Activated naive CD8-positive, alpha-beta T cell treated with anti-CD3 and anti-CD28 coated beads, Interleukin-2, amount 50 U/mL, for 16 hours (primary cell): ENCODE results near the gene STX2.
"Not testable (repeated sequence)": the region's sequence is repeated elsewhere in the genome, so short reads cannot be mapped to it uniquely, and the experiment has no call there.

Source experiments
- DNase-seq: peaks from one replicate; pipeline ENCODE4 v3.0.0-alpha.2; 2020; ENCODE audit warnings: low read depth, low spot score

Gene STX2

DNA sequence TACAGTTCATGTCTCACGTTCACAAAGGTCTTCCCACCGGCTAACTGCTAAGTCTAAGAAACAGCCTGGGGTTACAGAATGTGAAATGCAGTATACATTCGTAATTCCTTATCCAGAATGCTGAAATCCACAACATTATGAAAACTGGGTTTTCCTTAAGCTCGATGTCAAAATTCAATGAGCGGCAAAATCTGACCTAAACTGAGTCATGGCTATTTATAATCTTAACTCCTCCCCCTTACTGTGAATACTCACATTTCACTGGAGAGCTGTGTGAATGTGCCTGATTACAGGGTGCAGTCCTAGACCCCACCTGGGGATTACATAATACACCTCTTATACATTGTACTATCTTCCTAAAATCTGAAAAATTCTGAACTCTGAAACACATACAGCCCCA is 35.3 kb downstream of the STX2 start:
- DNase-seq: no peak

DNA sequence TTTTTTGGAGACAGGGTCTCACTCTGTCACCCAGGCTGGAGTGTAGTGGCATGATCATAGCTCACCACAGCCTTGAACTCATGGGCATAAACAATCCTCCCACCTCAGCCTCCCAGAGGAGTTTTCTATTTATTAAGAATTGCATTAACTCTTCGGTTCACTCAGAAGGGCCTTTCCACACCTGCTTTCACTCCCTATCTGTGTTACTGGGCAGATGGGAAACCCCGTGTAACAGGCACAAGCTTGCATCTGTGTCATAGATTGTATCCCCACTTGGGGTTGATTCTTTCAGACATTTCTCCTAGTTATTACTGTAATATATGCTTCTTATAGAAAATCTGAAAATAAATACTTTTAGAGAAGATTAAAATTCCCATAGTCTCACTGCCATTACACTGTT is 38.7 kb downstream of the STX2 start:
- DNase-seq: no peak

DNA sequence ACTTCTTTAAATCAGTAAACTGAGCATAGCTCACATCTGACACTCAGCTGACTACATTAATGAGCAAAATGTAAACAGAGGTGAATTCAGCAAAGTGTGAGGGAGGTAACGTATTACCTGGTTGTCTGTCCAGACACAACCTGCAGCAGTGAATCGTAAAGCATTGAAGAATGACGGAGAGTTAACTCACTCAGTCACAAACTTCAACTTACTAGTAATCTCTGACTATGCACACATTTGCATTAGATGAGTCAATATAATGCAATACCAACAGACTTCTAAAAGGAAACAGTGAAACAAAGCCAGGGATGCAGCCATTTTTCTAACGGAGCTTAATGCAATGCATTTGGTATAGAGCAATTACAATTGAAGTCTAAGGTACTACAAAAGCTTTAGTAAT is 40.0 kb downstream of the STX2 start:
- no peak for DNase-seq

DNA sequence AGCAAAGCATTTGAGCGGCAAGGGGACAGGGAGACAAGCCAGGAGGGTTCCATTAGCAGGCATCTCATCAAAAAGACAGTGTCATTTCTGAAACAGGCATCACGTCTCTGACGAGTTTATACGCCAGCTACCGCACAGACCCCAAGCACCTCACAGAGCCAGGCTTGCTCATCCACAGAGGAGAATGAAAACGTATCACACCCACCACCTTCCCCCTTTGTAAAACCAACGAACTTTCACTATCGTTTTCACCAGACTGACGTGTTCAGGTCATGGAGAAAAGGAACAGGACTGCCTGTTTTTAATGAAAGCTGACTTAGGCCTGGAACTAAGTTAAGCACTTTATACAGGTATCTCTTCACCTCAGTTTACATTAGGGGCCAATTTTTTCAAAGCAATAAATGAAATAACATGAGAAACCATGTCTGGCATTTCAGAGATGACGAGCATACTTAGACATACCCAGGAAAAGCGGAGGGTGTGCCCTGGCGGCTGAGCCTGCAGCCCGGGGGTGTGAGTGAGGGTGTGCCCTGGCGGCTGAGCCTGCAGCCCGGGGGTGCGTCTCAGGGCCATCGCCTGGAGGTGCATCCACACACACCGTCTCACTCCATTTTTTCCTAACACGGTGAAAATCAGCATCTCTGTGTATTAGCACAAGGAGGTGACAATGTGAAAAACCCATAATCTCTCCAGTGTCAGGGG is 41.9 kb downstream of the STX2 start:
- DNase-seq: no peak

DNA sequence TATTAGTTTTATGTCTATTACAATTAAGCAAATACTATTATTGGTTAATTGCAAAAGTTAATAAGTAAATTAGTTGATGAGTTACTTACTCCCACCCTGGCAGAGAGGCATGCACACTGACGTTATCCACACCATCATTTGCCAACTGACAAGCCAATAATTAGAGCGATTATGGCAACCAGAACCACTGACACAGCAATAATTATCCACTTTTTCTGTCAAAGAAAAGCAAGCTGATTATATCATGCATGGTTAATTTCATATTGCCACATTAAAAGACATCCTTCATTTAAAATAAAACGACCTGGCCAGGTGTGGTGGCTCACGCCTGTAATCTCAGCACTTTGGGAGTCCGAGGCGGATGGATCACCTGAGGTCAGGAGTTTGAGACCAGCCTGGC is 43.1 kb downstream of the STX2 start:
- DNase-seq: no peak

DNA sequence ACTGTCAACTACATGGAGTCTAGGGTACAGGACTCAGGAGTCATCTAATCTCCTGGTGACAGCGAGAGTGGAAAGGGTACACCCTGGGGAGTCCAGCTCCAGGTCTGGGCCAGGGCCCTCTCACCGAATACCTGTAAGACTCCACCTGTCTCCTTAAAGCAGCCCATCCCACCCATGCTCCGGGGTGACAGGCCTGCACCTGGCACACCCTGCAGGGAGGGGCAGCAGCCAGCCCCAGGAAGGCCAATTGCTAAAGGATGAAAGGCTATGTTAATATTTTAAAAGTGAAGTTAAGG is 45.5 kb downstream of the STX2 start:
- DNase-seq: no peak

DNA sequence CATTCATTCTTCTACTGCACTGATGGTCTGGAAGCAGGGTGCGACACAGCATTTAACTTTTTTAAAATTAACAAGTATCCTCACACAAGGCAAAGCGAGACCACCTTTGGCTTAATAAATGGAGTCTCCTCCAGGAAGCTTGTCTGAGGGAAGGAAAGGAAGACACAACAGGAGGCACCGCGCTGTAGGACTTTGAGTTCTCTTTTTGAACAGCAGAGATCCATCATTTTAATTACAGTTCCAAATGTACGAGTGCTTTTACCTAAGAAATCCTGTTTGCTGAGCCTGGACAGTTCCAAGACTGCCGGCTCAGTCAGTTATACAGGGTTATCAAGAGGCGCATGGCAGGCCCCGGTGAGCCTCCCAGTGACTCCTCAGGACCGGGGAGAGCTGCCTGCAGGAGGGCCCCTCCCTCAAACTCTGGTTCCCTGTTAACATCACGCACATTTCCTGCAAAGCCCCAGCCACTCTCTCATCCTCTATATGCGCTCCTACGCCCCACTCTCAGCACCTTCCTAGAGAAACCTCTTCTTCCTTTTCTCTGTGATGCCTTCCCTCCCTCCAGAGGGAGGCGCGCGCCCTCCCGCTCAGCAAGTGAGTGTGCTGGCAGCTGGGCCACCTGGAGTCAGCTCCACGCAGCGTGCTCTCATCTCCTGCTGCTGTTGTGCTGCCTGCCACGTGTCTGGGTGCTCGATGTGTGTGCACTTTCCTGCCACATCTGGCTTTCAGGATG is 46.1 kb downstream of the STX2 start:
- DNase-seq: no peak

DNA sequence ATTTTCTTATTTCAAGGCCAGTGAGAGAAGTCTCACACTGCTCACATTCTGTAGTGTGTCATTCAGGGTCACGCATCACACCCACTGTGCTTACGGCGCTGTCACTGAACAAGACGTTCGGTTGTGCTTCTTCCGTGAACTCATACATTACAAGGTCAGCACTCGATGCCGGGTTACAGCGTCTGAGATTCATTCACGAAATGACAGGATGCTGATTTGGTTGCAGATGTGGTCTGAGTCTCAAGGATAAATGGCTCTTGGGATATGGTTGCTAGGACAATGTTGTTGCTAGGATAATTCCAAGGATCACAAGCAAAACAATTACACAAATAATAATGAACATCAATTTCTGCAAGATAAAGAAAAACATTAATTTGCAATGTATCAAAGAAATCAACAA is 47.4 kb downstream of the STX2 start:
- no peak for DNase-seq

DNA sequence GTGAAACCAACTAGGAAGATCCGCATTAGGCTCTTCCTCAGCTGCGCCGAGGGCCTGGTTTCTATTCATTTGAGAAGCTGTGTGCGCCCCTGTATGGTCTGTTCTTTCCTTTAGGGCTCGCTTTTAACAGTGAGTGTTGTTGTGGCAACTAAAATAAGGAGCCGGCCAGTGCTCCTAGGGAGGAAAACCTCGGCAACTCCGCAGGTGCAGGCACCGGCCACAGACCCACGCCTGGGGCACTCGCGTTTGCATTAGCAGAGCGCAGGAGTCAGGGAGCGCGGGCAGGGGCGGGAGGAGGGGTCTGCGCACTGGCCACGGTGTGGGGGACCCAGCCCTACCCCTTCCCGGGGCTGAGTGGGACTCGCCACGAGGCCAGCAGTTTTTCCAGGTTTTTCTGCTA is 50.5 kb downstream of the STX2 start:
- DNase-seq: no peak

DNA sequence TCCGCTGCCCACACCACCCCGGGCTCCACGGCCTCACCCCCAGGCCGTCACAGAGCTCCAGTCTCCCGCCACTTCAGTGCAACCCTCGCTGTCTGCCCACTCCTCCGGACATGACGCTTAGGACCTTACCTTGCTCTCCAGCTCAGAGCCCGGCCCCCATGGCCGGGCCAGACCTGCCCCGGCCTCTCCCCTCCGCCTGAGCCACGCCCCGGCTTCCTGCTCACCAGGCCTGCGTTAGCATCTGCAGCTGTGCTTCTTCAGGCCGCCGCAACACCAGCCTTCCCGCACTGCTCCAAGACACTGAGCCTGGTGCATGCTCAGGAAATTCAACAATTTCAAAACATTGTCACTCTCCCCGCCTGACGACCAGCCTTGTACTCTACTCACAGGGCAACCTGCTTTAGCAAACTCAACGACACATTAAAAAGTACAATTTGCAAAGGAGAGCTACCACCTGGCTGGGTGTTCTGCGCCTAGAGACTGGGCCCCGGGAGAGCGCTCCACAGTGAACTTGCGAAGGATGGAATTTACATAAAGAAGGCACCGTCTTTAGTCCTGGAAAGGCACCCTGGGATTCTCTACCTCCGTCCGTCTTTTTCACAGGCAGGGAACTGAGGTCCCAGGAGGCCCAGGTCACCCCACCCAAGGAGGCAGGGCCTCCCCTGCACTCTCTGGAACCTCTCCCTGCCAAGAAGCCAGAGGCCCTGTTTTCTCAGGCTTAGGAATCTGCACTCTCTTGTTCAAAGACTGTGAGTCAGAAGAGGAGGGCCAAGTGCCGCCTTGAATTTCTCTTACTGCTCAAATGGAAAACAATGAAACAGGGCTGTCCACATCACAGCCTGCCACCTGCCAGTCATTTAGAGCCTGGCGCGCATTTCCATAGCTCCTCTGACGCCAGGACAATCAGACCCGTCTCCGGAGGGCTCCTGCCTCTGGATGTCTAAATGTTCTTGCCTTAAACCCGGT is 51.3 kb downstream of the STX2 start:
- no peak for DNase-seq

DNA sequence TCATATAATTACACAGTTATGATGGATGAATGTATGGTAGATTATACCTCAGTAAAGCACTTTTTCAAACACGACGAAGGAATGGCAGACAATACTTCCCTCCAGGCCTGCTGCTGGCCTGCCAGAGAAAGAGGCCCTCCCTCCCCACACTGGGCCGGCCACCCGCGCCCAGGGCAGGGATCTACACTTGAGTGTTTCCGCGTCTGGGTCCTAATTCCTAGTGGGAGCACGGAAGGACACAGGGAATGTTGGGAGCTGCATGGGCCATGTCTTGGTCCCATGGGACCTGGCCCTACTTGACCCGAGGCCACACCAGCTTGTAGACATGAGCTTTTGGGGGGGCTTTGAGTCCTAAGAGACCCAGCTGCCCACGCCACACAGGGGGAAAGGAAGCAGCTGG is 52.0 kb downstream of the STX2 start:
- DNase-seq: no peak

DNA sequence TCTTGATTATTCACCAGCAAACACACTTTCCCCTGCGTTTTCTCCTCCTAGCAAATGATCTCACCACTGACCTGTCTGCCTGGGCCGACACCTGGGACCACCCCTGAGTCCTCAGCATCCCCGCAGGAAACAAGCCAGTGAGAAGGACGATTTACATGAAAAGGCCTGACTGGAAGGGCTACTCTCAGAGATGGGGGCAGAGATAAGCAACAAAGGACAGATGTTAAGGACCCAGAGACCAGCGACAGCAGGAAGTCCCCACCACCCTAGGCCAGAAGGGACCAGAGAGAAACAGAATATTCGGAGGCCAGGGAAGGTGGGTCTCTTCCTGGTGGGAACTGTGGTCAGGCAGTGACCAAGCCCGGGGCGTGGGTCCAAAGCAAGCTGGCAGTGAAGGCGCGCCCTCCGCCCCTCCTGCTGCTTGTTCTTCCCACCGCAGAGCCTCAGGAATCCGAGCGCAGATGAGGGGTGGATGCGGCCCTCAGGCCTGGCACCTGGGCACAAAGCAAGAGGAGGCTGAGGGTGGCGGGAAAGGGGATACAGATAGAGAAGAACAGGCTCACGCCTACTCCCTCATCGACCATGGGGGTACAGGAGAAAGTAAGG is 55.8 kb downstream of the STX2 start:
- DNase-seq: no peak

DNA sequence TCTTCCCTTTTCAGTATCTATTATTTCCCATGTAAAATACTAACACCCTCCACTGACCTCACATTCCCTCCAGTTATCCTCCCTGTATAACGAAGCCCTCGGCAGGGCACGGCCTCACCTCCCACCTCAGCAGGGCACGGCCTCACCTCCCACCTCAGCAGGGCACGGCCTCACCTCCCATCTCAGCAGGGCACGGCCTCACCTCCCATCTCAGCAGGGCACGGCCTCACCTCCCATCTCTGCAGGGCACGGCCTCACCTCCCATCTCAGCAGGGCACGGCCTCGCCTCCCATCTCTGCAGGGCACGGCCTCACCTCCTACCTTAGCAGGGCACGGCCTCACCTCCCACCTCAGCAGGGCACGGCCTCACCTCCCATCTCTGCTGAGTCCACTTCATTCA is 56.8 kb downstream of the STX2 start:
- DNase-seq: not testable (repeated sequence)

DNA sequence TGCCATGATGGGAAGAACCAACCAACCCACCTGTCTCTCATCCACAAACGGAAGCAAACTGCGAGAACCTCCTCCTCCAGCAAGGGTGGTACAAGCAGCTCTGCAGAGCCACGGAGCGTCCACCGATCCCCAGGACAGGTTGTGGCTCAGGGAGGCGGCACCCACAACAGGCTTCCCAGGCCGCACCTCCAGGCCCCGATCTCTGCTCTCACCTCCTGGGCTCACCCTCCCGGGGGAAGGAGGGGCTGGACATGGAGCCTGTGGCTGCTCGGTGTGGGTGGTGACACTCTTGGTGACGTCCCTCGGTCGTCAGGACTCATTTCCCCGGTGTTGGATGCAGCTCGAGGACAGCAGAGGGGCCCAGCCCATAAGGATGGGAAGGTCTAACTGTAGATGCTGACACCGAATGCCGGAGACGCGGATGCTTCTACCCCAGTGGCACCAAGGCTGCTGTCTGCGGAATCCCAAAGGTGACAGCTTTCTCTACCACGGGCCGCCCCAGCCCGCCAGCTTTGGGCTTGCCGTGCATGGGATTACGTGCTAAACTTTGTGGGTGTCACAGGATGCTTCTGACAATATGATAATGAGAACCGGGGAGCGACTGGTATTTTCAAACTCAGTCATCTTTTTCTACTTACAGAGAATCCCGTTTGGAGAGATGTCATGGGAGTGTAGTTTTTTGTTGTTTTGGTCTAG is 58.0 kb downstream of the STX2 start:
- no peak for DNase-seq

DNA sequence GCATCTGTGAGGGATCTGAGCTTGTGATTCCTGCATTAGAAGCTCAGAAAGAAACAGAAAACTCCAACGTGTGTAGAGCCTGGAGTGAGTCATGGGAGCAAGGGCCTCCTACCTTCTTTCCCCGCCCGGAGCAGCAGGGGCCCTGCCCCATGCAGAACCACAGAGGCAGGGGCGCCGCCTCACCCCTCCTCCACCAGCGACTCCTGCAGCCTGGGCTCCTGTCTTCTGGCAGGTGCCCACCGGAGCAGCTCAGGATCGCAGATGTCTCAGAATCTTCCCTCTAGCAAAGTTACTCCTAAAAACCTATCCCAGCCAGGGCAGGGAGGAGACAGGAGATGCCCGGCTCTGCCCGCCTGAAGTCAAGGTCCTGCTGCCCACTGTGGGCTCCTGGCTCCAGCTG is 58.7 kb downstream of the STX2 start:
- DNase-seq: no peak

DNA sequence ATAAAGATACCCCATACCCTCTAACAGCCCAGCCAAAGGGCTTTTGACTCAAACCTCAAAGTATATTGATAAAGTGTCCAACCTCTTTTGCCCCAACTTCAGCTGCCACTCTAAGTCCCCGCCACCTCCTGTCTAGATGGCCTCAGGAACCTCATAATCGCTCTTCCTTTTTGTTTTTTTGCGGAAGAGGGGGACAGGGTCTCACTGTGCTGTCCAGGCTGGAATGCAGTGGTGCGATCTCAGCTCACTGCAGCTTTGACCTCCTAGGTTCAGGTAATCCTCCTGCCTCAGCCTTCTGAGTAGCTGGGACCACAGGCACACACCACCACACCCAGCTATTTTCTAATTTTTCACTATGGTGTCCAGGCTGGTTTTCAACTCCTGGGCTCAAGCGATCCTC is 60.3 kb downstream of the STX2 start:
- no peak for DNase-seq

DNA sequence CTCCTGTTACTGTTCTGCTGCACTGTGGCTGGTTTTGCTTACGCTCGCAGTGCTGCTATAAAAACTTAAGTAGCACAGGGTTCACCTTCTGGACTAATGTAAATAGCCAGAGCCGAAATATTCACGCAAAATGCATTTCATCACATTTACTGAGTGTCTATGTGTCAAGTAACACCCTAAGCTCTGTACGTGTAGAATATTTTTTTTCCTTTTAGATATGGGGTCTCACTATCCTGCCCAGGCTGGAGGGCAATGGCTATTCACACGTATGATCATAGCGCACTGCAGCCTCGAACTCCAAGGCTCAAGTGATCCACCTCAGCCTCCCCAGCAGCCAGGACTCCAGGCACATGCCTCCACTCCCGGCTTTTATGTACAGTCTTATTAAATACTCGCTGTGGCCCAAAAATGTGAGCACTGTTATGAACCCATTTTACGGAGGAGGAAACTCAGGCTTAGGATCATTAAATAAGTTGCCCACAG is 62.2 kb downstream of the STX2 start:
- no peak for DNase-seq

DNA sequence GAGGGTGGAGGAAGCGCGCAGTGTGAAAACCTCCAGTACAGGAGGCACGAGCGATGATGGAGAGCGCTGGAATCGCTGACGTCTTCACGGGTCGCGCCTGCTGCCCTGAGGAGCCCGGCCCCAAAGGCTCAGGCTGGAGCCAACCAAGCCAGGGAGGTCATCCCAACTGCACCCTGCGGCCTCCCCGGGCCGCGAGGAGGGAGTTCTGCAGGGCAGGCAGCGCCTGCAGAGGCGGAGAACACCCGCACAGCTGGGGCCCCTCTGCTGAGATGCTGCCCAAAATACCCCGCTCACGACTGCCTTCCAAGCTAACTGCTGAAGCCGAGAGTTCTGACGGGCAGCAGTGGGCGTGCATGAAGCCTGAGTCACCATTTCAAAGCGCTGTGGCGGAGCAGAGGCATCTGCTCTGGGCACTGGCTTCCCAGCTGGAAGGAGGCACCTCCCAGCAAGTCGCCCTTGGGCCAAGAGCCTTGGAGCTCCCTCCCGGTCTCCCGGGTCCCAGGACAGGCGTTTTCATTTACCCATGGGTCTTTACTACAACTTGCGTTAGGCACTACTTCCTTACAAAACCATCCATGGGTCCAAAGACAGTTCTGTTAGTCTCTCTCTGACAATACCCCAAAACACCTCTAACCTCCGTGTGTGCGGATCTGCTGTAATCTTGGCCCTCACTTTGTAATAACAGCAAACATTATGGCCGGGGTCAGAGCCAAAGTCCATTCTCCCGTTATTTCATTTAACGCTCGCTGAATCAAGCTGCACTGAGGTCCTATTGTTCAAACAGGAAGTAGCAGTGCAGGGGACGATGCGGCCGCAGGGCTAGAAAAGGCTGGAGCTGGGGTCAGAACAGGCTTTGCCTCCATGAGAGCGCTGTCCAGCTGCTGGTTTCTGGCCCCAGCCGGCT is 62.8 kb downstream of the STX2 start:
- peak; percentile 43 for DNase-seq

DNA sequence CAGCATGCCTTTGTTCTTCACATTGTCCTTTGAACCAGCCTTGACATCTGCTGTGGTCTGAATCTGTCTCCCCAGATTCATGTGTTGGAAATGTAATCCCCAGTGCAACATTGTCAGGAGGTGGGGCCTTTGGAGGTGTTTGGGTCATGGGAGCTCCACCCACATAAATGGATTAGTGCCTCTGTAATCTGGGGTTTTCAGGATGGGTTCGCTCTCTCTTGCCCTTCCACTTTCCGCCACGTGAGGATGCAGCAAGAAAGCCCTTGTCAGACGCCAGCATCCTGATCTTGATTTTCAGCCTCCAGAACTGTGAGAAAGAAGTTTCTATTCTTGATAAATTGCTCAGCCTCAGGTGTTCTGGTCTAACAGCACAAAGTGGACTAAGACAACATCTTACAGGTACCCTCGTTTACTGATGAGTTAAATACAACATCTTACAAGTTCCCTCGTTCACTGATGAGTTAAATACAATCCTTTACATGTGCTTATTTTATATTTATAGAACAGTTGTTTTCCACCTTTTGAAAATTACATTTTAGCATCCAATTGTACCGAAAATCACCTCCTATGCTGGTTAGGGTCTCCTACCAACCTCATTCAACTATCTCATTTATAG is 68.5 kb downstream of the STX2 start:
- DNase-seq: no peak

DNA sequence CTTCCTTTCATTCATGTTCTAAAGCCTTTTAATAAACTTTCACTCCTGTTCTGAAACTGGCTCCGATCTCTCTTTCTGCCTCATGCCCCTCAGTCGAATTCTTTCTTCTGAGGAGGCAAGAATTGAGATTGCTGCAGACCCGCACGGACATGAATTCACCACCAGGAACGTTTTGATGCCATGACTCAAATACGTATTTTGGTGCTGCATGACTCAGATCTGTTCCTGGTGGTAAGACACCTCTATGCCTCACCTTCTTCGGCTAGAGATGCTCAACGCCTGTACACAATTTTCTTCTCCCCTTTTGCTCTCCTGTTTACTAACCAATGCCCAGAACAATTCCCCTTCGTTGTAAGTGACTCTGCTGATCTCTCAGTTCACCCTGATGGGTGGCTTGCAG is 70.9 kb downstream of the STX2 start:
- no peak for DNase-seq
